BE2C (cell line): ENCODE data around the gene CD48.

Experiments
- DNase-seq: peaks from one replicate; pipeline ENCODE4 v3.0.0-alpha.2; 2020
- H3K27me3 ChIP-seq: fragments of 250-450 bp; sonication (Bioruptor Pico); 2 replicates; pipeline ENCODE4 v1.5.1; 2020; ENCODE audit warnings: mild to moderate bottlenecking
- H3K36me3 ChIP-seq: fragments of 250-450 bp; sonication (Bioruptor Pico); 2 replicates; pipeline ENCODE4 v1.5.1; 2020; ENCODE audit warnings: mild to moderate bottlenecking
- H3K4me1 ChIP-seq: fragments of 250-450 bp; sonication (Bioruptor Pico); 2 replicates; pipeline ENCODE4 v1.5.1; 2020
- H3K4me3 ChIP-seq: 2 replicates; pipeline ENCODE4 v1.5.1; 2011; ENCODE audit warnings: low read depth, low read length
- H3K9me3 ChIP-seq: fragments of 250-450 bp; sonication (Bioruptor Pico); 2 replicates; pipeline ENCODE4 v1.5.1; 2020
- TF ChIP-seq, protein P1 (sequence below): IDR thresholded peaks from 2 replicates; pipeline ENCODE4 v1.5.1; 2012; ENCODE audit warnings: mild to moderate bottlenecking, low read depth, low read length

The CD48 gene

DNA sequence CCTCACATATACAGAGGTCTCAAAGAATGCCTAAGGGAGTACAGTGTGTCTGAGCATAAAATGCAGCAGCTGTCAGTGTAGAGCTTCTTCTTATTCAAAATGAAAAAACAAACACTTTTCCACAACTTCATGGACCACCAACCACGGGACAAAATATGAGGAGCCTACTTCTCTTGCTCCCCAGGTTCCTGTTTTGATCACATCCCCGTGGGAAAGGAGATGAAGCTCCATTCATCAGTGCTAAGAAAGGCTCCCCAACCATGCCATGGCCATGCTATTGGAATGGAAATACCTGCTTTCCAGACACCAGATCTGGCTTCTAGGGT lies 383 bp downstream of the CD48 start:
- Histone ChIP-seq H3K4me3 (no peak overlapping the region), H3K9me3 (no peaks in the 10 kb centered on the region), H3K36me3 (no peaks in the 10 kb centered on the region), H3K4me1 (no peaks in the 10 kb centered on the region), H3K27me3 (peaks cover 9% of the 10 kb centered on the region)
- TF ChIP-seq, protein P1, sequence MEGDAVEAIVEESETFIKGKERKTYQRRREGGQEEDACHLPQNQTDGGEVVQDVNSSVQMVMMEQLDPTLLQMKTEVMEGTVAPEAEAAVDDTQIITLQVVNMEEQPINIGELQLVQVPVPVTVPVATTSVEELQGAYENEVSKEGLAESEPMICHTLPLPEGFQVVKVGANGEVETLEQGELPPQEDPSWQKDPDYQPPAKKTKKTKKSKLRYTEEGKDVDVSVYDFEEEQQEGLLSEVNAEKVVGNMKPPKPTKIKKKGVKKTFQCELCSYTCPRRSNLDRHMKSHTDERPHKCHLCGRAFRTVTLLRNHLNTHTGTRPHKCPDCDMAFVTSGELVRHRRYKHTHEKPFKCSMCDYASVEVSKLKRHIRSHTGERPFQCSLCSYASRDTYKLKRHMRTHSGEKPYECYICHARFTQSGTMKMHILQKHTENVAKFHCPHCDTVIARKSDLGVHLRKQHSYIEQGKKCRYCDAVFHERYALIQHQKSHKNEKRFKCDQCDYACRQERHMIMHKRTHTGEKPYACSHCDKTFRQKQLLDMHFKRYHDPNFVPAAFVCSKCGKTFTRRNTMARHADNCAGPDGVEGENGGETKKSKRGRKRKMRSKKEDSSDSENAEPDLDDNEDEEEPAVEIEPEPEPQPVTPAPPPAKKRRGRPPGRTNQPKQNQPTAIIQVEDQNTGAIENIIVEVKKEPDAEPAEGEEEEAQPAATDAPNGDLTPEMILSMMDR, result no peak
- no peak for DNase-seq

- no peak for DNase-seq
- Histone ChIP-seq H3K9me3 (no peaks in the 10 kb centered on the region), H3K36me3 (no peaks in the 10 kb centered on the region), H3K27me3 (peaks cover 9% of the 10 kb centered on the region), H3K4me1 (no peaks in the 10 kb centered on the region), H3K4me3 (no peak overlapping the region)
- TF ChIP-seq, protein P1, result no peak
Observed at GRCh38 chr1:160710517-160711252, 937 bp downstream of the CD48 start.

DNA sequence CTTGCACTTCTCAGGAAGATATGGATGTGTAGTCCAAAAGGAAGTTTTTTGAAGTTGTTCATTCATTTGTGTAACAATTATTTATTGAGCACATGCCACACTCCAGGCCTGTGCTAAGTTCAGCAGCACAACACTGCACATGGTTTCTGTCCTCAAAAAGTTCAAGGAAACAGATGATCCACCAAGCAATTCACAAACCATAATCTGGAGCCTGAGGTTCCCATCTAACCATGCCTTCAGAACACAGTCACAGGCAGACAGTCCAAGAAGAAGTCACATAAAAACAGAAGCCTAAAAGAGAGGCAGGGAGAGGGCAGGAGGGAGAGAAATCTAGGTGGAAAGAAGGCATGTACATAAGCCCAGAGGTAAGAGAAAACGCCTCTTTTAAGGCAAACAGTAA lies 1.9 kb downstream of the CD48 start:
- TF ChIP-seq, protein P1, result no peak
- H3K4me3 ChIP-seq, result no peak overlapping the region
- H3K27me3 ChIP-seq, result peaks cover 9% of the 10 kb centered on the region
- H3K9me3 ChIP-seq, result no peaks in the 10 kb centered on the region
- no peaks in the 10 kb centered on the region for H3K36me3 ChIP-seq
- no peak for DNase-seq
- H3K4me1 ChIP-seq, result no peaks in the 10 kb centered on the region

GRCh38 chr1:160708801-160709200 lies 2.8 kb downstream of the CD48 start:
- TF ChIP-seq, protein P1, result no peak
- Histone ChIP-seq H3K36me3 (no peaks in the 10 kb centered on the region), H3K27me3 (peaks cover 13% of the 10 kb centered on the region), H3K4me1 (no peaks in the 10 kb centered on the region), H3K9me3 (no peaks in the 10 kb centered on the region), H3K4me3 (no peak overlapping the region)
- no peak for DNase-seq

DNA sequence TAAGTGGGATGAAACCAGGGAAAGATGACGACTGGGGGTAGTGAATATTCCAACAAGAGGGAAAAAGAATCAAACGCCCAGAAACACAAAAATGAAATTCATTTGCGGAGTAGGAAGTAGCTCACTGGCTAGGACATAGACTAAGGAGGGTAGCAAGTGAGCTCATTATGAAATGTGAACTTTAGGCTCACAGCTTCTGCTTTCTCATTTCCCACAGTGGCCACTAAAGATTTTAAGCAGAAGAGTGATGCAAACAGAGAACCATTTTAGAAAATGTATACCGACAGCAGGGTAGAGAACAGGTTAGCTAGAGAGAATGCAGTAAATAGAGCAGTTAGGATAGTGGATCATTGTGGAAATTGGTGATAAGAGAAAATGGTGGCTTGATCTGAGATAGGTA lies 3.5 kb downstream of the CD48 start:
- no peak for DNase-seq
- no peaks in the 10 kb centered on the region for H3K36me3 ChIP-seq
- TF ChIP-seq, protein P1, result no peak
- H3K27me3 ChIP-seq, result peaks cover 18% of the 10 kb centered on the region
- no peak overlapping the region for H3K4me3 ChIP-seq
- H3K4me1 ChIP-seq, result no peaks in the 10 kb centered on the region
- no peaks in the 10 kb centered on the region for H3K9me3 ChIP-seq

DNA sequence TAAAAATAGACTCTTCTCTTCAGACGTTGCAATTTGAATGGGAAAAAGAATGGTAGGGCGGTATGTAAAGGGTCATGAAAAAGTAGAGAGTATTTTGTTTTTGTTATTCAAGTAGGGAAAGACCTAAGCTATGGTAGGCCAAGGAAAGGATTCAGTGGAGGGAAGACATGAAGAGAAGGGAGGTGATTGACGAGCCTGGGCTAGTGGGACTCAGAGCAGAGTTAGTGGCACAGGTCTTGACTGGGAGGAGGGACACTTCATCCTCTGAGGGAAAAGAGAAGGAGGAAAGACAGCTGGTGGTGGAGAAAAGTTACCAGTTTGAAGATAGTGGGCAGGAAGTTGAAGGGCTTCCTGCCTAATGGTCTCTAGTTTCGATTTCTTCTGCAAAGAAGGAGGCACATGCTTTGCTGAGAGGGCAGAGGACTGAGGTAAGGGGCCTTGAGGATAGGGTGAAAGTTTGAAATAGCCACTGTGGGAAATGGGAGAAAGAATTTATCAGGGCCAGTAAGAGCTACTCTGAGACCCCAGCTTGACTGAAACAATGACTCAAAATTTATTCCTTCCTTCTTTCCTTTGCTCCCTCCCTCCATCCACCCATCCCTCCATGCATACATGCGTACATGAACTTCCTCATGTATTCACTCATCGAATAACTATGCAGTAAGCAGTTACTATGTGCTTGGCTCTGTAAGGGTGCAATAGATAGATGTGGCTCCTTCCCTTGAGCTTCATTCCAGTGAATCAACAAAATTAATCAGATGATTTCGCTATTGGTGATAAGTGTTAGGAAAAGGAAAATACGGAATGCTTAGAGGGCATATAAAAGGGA lies 4.2 kb downstream of the CD48 start:
- TF ChIP-seq, protein P1, result no peak

More for the DNA sequence above, 4.2 kb downstream of the CD48 start:
- Histone ChIP-seq H3K4me3 (no peak overlapping the region), H3K36me3 (no peaks in the 10 kb centered on the region), H3K27me3 (peaks cover 20% of the 10 kb centered on the region), H3K9me3 (no peaks in the 10 kb centered on the region), H3K4me1 (no peaks in the 10 kb centered on the region)
- no peak for DNase-seq
